ENCODE results near the gene ME1.
"Not testable (repeated sequence)": the region's sequence is repeated elsewhere in the genome, so short reads cannot be mapped to it uniquely, and the experiment has no call there.

The ME1 gene

GRCh38 chr6:83352424-83353061 is 78.3 kb downstream of the ME1 start:
- DNase-seq: no peak

- no peak for DNase-seq
These were observed 87.7 kb downstream of the ME1 start for GRCh38 chr6:83343121-83343520.

GRCh38 chr6:83341765-83342164 is 89.1 kb downstream of the ME1 start:
- DNase-seq: no peak

- not testable (repeated sequence) for DNase-seq
These were observed 96.9 kb downstream of the ME1 start for GRCh38 chr6:83333916-83334315.

- no peak for DNase-seq
These were observed 97.4 kb downstream of the ME1 start for GRCh38 chr6:83333500-83333899.

GRCh38 chr6:83314693-83315092 is 116.2 kb downstream of the ME1 start:
- DNase-seq: no peak

- DNase-seq: no peak
These were observed 117.0 kb downstream of the ME1 start for GRCh38 chr6:83313882-83314281.

GRCh38 chr6:83311231-83311630 is 119.6 kb downstream of the ME1 start:
- no peak for DNase-seq

GRCh38 chr6:83310046-83310445 is 120.8 kb downstream of the ME1 start:
- no peak for DNase-seq

- no peak for DNase-seq
These were observed 121.5 kb downstream of the ME1 start for GRCh38 chr6:83309344-83309743.

- DNase-seq: no peak
These were observed 122.0 kb downstream of the ME1 start for GRCh38 chr6:83308833-83309232.

GRCh38 chr6:83307849-83308248 is 123.0 kb downstream of the ME1 start:
- DNase-seq: no peak

- no peak for DNase-seq
These were observed 127.4 kb downstream of the ME1 start for GRCh38 chr6:83303426-83303825.

GRCh38 chr6:83294676-83295075 is 136.2 kb downstream of the ME1 start:
- no peak for DNase-seq

GRCh38 chr6:83292900-83293843 is 137.7 kb downstream of the ME1 start:
- no peak for DNase-seq

GRCh38 chr6:83287298-83287697 is 143.6 kb downstream of the ME1 start:
- not testable (repeated sequence) for DNase-seq

- DNase-seq: no peak
These were observed 144.9 kb downstream of the ME1 start for GRCh38 chr6:83285917-83286316.

- no peak for DNase-seq
These were observed 157.3 kb downstream of the ME1 start for GRCh38 chr6:83273596-83273995.

- DNase-seq: no peak
These were observed 159.7 kb downstream of the ME1 start for GRCh38 chr6:83270971-83271719.

- DNase-seq: no peak
These were observed 165.5 kb downstream of the ME1 start for GRCh38 chr6:83265384-83265783.

GRCh38 chr6:83260577-83260976 is 170.3 kb downstream of the ME1 start:
- DNase-seq: no peak

- DNase-seq: no peak
These were observed 172.3 kb downstream of the ME1 start for GRCh38 chr6:83258517-83258916.

- DNase-seq: no peak
These were observed 173.1 kb downstream of the ME1 start for GRCh38 chr6:83257791-83258190.

GRCh38 chr6:83256719-83257118 is 174.1 kb downstream of the ME1 start:
- DNase-seq: not testable (repeated sequence)

Data from NCI-H2081 treated with DMSO at 0.1 percent for 48 hours (cell line).